Hematopoietic multipotent progenitor cell treated with erythropoietin and hydrocortisone succinate and interleukin-3 and kit ligand, for 15 days (in vitro differentiated cells): ENCODE measurements around the gene P4HB.

Experiments
- DNase-seq: peaks from one replicate; pipeline ENCODE4 v3.0.0-alpha.2; 2015; ENCODE audit warnings: low spot score

P4HB gene

GRCh38 chr17:81810892-81811704, 49.2 kb downstream of the P4HB start:
- DNase-seq: no peak

GRCh38 chr17:81810476-81810875, 49.9 kb downstream of the P4HB start:
- no peak for DNase-seq

- no peak for DNase-seq
Observed at GRCh38 chr17:81809556-81809998, 50.8 kb downstream of the P4HB start.

GRCh38 chr17:81808778-81809555, 51.4 kb downstream of the P4HB start:
- DNase-seq: no peak

GRCh38 chr17:81807839-81808238, 52.5 kb downstream of the P4HB start:
- no peak for DNase-seq

- no peak for DNase-seq
Observed at GRCh38 chr17:81807210-81807719, 53.1 kb downstream of the P4HB start.

- no peak for DNase-seq
Observed at GRCh38 chr17:81806461-81807209, 53.7 kb downstream of the P4HB start.

GRCh38 chr17:81805707-81806460, 54.5 kb downstream of the P4HB start:
- no peak for DNase-seq

- DNase-seq: no peak
Observed at GRCh38 chr17:81804559-81805399, 55.6 kb downstream of the P4HB start.

- no peak for DNase-seq
Observed at GRCh38 chr17:81803728-81804558, 56.4 kb downstream of the P4HB start, which contains the start of gene GCGR. Gene GCGR, plus strand, starts transcription at chr17:81804150. Its CDS starts 4,869 bp downstream, at chr17:81809019.

- DNase-seq: no peak
Observed at GRCh38 chr17:81802856-81803643, 57.3 kb downstream of the P4HB start.

- DNase-seq: no peak
Observed at GRCh38 chr17:81802048-81802758, 58.1 kb downstream of the P4HB start.

- DNase-seq: no peak
Observed at GRCh38 chr17:81801327-81801726, 59.0 kb downstream of the P4HB start.

- no peak for DNase-seq
Observed at GRCh38 chr17:81794509-81794908, 65.8 kb downstream of the P4HB start.

- DNase-seq: no peak
Observed at GRCh38 chr17:81794074-81794476, 66.3 kb downstream of the P4HB start.
